GM18498 (cell line): ENCODE data around the gene MAD1L1.
"Not testable (repeated sequence)": the region's sequence is repeated elsewhere in the genome, so short reads cannot be mapped to it uniquely, and the experiment has no call there.

Source experiments
- ATAC-seq: cut with Tn5 transposase; IDR thresholded peaks from one replicate; pipeline ENCODE4 v1.9.1; 2021; ENCODE audit warnings: mild to moderate bottlenecking, moderate library complexity; ENCODE audit not compliant: unreplicated experiment

Gene MAD1L1

GRCh38 chr7:1977059-1977875 lies 255.5 kb downstream of the MAD1L1 start:
- ATAC-seq, result no peak

- not testable (repeated sequence) for ATAC-seq
These were observed 256.2 kb downstream of the MAD1L1 start for GRCh38 chr7:1976521-1976920.

- ATAC-seq, result no peak
These were observed 257.2 kb downstream of the MAD1L1 start for GRCh38 chr7:1975581-1975980.

- ATAC-seq, result no peak
These were observed 257.6 kb downstream of the MAD1L1 start for GRCh38 chr7:1975179-1975578.

- no peak for ATAC-seq
These were observed 258.2 kb downstream of the MAD1L1 start for GRCh38 chr7:1974290-1975101.

GRCh38 chr7:1973321-1974251 lies 259.2 kb downstream of the MAD1L1 start:
- ATAC-seq, result no peak

GRCh38 chr7:1972744-1973143 lies 260.0 kb downstream of the MAD1L1 start:
- no peak for ATAC-seq

- ATAC-seq, result no peak
These were observed 260.6 kb downstream of the MAD1L1 start for GRCh38 chr7:1971946-1972654.

GRCh38 chr7:1970895-1971294 lies 261.9 kb downstream of the MAD1L1 start:
- no peak for ATAC-seq

GRCh38 chr7:1970285-1970660 lies 262.5 kb downstream of the MAD1L1 start:
- not testable (repeated sequence) for ATAC-seq

- ATAC-seq, result no peak
These were observed 263.1 kb downstream of the MAD1L1 start for GRCh38 chr7:1969459-1970284.

GRCh38 chr7:1968397-1969111 lies 264.2 kb downstream of the MAD1L1 start:
- no peak for ATAC-seq

GRCh38 chr7:1967512-1968396 lies 265.0 kb downstream of the MAD1L1 start:
- no peak for ATAC-seq

- no peak for ATAC-seq
These were observed 266.0 kb downstream of the MAD1L1 start for GRCh38 chr7:1966631-1967200.

- no peak for ATAC-seq
These were observed 267.0 kb downstream of the MAD1L1 start for GRCh38 chr7:1965579-1966294.

GRCh38 chr7:1964913-1965578 lies 267.7 kb downstream of the MAD1L1 start:
- ATAC-seq, result no peak
